Stimulated activated CD8-positive, alpha-beta memory T cell treated with anti-CD3 and anti-CD28 coated beads, Interleukin-4, amount 100 ng/mL, for 4 hours (primary cell): ENCODE measurements around the gene VMAC.
"Not testable (repeated sequence)": the region's sequence is repeated elsewhere in the genome, so short reads cannot be mapped to it uniquely, and the experiment has no call there.

Experiments
- DNase-seq, 2 donors: peaks; one replicate each; pipeline ENCODE4 v3.0.0-alpha.2; 2020; ENCODE audit warnings: low read depth in 2 of 2, low spot score in 1 of 2

Gene VMAC, protein sequence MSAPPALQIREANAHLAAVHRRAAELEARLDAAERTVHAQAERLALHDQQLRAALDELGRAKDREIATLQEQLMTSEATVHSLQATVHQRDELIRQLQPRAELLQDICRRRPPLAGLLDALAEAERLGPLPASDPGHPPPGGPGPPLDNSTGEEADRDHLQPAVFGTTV

DNA sequence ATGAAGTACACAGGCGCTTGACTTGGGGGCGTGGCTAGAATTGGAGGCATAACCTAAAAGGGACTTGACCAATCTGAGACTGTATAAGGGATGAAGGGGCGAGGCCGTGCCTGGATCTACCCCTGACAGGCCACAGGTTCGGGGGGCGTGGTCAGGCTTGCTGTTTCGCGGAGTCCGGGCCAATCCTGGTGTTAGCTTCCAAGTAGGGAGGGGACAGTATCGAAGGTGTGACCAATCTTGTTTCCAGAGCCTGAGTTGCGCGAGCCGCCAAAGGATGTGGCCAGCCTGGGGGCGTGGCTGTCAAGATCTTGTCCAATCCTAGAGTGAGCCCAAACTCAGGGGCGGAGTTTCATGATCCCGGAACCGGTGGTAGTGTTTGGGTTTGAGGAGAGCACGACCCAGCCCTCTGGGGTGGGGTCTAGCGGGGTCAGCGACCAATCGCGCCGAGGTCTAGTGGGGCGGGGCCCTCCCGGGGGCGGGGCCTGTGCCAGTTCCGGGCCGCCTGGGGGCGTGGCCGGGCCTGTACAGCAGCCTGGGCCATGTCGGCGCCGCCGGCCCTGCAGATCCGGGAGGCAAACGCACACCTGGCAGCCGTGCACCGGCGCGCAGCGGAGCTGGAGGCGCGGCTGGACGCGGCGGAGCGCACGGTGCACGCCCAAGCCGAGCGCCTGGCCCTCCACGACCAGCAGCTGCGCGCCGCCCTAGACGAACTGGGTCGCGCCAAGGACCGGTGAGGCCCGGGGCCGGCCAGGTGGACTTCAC lies at the start of gene VMAC:
Gene VMAC (plus strand): TSS at position 521 of the 762 bp plus-strand sequence. CDS start 19 bp downstream, at position 540.
- peak; percentile 99 to 100 for DNase-seq

DNA sequence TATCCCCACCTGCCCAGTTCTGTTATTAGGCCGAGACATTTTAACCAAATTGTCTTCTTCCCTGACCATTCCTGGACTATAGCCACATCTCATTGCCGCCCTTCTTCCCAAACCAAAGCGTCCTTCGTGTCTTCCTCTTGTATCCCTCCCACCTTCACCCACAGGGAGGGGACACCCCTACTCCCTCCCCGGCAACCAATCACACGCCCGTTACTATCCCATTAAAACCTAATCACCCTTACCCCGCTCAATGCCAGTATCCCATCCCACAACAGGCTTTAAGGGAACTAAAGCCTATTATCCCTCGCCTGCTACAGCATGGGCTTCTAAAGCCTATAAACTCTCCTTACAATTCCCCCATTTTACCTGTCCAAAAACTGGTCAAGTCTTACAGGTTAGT lies 49.5 kb upstream of the VMAC start:
- DNase-seq: not testable (repeated sequence)

DNA sequence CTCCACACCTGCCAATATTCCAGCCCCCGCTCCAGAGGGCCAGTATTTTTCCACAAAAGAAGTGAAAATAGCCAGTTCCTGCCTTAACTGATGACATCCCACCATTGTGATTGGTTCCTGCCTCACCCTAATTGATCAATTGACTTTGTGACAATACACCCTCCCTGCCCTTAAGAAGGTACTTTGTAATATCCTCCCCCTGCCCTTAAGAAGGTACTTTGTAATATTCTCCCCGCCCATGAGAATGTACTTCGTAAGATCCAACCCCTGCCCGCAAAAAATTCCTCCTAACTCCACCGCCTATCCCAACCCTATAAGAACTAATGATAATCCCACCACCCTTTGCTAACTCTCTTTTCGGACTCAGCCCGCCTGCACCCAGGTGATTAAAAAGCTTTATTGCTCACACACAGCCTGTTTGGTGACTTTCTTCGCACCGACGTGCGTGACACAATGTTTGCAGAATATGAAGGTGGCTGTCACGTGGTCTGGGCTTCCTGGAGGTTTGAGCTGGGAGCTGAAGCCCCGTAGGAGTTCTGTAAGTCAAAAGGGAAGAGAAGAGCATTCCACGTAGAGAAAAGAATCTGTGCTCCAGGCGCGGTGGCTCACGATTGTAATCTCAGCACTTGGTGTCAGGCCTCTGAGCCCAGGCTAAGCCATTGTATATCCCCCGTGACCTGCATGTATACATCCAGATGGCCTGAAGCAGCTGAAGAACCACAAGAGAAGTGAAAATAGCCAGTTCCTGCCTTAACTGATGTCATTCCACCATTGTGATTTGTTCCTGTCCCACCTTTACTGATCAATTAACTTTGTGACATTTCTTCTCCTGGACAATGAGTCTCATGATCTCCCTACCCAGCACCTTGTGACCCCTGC lies 47.2 kb upstream of the VMAC start:
- DNase-seq: no peak

DNA sequence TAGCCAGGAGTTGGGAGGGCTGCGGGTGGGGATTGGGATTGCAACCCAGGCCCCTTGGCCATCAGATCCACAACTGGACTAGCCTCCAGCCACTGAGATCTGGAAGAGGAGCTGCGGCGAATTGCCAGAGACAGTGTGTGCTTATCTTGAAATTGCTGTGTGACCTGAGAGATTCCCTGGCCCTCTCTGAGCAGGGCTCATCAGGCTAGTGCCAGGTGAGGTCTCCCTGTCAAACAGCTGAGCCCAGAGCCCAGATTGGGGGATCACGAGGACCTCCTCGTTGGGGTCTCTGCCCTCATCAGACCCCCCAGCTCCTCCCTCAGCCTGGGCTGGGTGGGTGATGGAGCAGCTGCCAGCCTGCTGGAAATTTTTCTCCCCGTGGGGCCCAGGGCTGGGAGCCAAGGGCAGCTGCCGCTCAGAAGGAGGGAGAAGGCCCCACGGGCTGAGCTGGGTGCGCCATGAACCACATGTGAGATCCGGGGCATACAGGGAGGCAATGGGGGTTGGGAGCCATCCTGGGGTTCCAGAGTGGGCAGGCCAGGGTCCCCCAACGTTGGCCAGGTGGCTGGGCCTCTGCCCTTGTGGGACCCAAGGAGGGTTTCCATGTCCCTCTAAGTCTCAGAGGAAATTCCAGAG lies 41.5 kb upstream of the VMAC start:
- DNase-seq: no peak

DNA sequence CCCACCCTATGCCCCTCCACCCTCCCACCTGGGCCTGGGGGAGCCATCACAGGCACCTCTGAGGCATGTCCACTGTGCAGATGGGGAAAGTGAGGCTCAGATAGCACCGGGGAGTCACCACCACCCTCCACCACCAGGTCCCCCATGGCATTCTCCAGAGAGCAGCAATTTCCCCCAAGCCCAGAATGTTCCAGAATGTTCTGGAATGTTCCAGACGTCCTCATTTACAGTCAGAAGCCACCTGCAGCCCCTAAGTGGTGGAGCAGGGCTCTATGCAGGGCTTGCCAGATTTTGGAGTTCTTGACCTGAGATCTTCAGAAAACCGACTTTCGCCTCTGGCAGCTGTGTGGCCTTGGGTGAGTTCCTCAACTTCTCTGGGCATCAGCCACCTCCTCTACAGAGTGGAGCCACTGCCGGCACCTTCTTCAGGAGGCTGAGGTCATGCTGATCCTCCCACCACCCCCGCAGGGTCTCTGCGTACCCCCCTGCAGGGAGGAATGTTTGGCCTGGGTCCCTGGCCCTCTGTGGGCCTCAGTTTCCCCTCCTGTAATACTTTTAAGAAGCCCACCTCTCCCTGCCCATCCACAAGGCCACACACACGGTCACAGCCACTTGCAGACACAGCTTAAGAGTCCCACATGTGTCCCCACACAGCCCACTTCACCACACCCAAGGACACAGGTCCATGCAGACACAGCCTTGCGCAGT lies 40.5 kb upstream of the VMAC start:
- no peak for DNase-seq

DNA sequence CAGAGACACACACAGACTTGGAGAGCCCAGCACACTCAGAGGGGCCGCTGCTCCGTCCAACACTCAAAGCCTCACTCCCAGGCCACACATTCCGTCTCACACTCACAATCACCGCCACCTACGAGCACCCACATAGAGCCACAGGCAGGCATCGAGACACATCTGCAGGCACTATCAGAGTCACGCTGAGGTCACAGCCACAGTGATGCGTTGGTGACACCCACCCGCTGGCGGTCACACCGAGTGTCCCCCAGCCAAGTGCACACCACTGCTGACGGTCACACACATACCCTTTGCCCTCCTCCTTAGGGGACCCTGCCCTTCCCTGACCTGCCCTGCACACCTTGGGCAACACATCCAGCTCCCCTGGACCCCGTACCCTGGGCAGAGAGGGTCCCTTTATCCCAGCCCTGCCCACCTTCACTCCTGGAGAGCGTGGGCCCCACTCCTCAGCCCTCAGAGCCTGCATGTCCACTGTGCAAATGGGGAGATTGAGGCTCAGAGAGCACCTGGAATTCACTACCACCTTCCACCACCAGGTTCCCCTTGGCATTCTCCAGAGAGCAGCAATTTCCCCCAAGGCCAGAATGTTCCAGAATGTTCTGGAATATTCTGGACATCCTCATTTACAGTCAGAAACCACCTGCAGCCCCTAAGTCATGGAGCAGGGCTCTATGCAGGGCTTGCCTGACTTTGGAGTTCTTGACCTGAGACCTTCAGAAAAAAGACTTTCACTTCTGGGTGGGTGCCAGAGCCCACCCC lies 39.8 kb upstream of the VMAC start:
- DNase-seq: no peak

DNA sequence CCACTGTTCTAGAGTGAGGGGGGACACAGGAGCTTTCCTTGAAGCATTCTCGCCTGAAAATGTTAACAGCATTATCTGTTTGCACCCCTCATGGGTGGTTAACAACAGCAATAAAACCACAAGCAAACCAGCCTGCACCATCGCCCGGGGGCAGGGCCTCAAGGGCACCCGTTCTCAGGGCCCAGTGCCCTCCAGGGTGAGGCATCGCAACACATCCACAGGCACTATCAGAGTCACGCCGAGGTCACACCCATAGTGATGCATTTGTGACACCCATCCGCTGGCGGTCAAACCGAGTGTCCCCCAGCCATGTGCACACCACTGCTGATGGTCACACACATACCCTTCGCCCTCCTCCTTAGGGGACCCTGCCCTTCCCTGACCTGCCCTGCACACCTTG lies 38.9 kb upstream of the VMAC start:
- DNase-seq: no peak

DNA sequence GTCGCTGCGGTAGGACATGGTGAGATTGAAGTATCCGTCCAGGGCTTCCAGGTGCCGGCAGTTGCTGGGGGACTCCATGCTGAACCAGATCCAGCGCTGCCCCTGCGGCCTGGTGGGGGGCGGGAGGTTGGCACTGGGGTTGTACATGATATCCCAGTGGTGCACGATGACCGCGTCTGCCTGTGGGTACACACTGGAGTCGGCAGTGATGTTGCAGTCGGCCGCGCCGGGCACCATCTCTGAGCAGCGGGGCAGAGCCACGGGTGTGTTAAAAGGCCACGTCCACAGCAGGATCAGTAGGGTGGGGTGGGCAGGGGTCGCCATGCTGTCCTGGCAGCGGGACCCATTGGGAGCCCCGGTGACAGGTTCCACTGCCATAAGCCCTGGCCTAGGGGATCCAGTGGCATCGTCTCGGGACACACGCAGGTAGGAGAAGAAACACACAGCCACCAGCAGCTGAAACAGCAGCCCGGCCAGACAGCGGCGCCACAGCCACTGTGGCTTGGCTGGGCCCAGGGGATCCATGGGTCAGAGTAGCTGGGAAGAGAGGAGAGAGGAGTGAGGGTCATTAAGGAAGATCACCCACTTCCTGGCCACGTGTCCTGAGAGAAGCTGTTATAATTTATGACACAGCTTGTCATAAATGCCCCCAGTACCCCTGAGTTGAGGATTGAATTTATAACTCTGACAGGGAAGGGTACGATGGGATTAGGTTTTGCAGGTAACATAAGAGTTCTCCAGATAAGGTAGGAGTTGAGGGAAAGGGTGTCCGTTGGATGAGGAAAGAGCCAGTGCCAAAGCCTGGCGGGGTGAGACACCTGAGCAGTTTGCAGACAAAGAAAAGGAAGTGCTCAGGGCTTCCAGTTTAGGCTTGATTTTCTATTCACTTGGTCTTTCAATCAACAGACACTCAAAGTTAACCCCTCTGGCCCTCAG lies 37.2 kb upstream of the VMAC start:
- no peak for DNase-seq

DNA sequence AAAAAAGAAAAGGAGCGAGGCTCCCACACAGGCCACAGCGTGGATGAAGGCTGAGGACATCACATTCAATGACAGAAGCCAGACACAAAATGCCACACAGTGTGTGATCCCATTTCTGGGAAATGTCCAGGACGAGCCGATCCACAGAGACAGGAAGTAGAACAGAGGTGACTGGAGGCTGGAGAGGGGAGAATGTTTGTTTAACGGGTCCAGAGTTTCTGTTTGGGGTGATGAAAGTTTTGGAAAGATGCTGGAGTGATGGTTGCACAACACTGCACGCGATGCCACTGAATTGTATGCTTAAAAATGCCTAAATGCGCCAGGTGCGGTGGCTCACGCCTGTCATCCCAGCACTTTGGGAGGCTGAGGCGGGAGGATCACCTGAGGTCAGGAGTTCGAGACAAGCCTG lies 33.7 kb upstream of the VMAC start:
- no peak for DNase-seq

DNA sequence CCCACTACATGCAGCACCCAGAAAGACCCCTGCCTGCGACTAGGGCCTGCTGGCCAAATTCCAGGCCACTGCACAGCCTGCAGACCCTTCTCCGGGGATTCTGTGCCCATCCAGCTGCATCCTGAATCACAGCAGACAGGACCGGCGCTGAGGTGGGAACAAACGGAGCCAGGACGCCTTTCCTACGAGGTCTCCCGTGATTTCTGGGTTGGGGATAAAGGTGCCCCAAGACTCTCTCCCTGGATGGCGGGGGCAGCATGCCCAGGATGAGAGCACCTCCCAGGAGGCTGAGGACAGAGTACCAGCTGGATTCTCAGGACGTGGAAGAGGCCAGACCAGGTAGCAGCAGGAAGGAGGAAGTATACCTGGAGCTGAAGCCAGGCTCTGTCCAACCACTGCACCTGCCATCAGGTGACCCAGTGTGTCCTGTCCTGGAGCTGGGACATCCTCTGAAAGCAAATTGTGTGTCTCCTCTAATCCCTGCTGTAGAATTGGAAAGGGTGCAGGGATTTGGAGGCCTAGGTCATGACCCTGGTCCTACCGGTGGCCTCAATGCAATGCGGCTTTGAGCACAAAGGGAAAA lies 31.0 kb upstream of the VMAC start:
- DNase-seq: no peak

DNA sequence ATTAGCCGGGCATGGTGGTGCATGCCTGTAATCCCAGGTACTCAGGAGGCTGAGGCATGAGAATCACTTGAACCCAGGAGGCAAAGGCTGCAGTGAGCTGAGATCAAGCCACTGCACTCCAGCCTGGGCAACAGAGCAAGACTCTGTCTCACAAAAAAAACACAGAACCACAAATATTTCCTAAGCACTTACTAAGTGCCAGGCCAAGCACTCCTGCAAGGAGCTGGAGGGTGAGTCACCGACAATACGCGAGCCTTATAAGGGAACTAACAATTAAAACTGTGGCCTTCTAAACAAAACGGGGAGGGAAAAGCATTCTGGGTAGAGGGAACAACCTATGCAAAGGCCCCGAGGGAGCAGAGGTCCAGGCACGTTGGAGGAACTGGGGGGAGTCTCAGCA lies 30.2 kb upstream of the VMAC start:
- not testable (repeated sequence) for DNase-seq

DNA sequence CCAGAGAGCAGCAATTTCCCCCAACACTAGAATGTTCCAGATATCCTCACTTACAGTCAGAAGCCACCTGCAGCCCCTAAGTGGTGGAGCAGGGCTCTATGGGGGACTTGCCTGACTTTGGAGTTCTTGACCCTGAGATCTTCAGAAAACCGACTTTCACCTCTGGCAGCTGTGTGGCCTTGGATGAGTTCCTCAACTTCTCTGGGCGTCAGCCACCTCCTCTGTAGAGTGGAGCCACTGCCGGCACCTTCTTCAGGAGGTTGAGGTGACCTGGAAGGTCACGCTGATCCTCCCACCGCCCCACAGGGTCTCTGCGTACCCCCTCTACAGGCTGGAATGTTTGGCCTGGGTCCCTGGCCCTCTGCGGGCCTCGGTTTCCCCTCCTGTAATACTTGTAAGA lies 27.2 kb upstream of the VMAC start:
- no peak for DNase-seq

DNA sequence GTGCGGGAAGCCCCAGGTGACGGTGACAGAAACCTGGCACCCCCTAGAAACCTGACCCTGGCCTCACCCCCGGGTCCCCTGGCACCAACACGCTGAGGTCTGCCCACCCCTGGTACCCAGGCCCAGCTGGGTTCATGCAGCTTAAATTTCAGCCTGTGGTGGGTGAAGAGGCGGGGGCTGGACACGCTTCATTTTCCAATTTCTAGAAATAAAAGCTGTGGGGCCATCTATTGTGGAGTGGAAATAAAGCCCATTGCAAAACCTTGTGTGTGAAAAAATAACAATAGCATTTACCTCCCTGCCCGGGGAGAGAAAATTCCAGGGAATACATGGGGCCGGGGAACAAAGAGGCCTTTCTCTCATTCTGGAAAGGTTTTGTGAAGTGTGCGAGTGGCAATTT lies 26.8 kb upstream of the VMAC start:
- no peak for DNase-seq

DNA sequence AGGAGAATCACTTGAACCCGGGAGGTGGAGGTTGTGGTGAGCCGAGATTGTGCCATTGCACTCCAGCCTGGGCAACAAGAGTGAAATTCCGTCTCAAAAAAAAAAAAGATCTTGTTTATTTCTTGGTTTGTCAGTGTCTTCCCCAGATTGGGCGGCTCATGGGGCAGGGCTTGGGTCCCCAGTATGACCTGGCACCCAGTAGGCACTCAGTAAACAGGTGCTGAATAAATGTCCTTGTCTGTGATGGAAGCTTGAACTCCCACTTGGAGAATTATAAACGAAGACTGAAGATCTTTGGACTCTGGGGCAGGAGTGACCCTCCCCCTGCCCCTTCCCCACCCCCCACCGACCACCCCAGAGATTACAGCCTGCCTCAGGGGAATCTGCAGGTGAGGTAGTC lies 24.5 kb upstream of the VMAC start:
- DNase-seq: no peak

DNA sequence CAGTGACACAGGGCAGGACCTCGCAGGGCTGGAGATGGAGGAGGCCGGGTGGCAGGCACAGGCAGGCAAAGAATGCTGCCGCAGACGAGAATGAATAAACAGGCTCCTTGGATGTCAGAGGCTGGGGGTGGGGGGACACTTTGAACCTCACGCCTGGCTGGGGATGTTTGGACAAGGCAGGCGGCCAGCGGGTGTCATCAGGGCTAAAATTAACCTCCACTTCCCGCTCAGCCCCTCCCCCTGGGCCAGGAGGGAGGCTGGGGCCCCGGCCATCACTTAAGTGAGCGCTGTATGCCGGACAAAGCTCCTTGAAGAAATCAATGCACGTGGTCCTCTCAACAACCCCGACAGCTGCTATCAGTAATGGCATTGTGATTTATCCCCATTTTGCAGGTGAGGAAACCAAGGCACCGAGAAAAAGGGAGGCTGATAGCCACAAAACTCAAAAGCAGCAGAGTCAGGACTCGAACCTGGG lies 24.0 kb upstream of the VMAC start:
- DNase-seq: no peak

DNA sequence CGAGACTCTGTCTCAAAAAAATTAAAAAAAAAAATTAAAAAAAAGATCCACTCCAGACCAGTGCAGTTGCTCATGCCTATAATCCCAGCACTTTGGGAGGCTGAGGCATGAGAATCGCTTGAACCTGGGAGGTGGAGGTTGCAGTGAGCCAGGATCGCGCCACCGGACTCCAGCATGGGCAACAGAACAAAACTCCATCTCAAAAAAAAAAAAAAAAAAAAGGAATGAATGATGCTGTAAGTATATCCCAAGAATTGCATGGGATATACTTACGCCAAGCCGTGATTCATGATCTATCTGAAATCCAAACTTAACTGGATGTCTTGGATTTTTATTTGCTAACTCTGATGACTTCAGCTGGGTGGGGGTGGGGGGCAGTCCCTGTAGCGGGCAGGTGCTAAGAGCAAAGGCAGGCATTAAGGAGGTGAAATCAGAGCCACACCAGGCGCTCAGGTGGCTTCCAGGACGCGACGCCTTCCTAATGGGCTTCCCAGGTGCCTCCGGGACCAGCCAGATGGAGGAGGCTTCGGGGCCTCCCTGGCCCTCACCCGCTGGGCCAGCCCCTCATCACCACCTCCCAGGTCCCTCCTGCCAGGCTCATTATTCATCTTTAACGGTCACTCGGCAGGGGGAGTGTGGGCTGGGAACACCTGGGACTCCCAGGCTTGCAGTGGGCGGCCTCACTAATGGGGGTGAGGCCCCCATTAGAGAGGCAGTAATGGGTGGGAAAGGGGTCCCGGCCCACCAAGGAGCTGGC lies 23.0 kb upstream of the VMAC start:
- DNase-seq: no peak

DNA sequence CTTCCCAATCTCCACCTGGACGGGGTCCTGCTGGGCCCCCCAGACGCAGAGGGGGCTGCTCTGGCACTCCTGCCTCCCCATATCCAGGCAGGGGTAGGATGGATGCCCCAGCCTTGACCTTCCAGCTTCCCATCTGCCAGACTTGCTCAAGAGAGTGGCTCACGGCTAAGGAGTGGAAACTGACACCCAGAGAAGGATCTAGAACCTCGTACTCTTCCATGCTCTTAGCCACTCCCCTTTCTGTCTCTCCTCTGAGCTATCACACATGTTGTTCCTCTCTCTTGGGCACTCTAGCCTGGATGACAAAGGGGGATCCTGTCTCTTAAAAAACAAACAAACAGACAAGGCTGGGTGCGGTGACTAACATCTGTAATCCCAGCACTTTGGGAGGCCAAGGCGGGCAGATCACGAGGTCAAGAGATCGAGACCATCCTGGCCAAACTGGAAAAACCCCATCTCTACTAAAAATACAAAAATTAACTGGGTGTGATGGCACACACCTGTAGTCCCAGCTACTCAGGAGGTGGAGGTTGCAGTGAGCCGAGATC lies 22.2 kb upstream of the VMAC start:
- no peak for DNase-seq
